Activated CD4-positive, alpha-beta T cell treated with anti-CD3 and anti-CD28 coated beads, Interleukin-2, amount 50 U/mL, for 4 hours (primary cell): ENCODE results near the gene CASS4.
"Not testable (repeated sequence)": the region's sequence is repeated elsewhere in the genome, so short reads cannot be mapped to it uniquely, and the experiment has no call there.

Experiments used
- DNase-seq, 2 experiments: peaks; one replicate each; pipeline ENCODE4 v3.0.0-alpha.2; 2020

The CASS4 gene, protein sequence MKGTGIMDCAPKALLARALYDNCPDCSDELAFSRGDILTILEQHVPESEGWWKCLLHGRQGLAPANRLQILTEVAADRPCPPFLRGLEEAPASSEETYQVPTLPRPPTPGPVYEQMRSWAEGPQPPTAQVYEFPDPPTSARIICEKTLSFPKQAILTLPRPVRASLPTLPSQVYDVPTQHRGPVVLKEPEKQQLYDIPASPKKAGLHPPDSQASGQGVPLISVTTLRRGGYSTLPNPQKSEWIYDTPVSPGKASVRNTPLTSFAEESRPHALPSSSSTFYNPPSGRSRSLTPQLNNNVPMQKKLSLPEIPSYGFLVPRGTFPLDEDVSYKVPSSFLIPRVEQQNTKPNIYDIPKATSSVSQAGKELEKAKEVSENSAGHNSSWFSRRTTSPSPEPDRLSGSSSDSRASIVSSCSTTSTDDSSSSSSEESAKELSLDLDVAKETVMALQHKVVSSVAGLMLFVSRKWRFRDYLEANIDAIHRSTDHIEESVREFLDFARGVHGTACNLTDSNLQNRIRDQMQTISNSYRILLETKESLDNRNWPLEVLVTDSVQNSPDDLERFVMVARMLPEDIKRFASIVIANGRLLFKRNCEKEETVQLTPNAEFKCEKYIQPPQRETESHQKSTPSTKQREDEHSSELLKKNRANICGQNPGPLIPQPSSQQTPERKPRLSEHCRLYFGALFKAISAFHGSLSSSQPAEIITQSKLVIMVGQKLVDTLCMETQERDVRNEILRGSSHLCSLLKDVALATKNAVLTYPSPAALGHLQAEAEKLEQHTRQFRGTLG

DNA sequence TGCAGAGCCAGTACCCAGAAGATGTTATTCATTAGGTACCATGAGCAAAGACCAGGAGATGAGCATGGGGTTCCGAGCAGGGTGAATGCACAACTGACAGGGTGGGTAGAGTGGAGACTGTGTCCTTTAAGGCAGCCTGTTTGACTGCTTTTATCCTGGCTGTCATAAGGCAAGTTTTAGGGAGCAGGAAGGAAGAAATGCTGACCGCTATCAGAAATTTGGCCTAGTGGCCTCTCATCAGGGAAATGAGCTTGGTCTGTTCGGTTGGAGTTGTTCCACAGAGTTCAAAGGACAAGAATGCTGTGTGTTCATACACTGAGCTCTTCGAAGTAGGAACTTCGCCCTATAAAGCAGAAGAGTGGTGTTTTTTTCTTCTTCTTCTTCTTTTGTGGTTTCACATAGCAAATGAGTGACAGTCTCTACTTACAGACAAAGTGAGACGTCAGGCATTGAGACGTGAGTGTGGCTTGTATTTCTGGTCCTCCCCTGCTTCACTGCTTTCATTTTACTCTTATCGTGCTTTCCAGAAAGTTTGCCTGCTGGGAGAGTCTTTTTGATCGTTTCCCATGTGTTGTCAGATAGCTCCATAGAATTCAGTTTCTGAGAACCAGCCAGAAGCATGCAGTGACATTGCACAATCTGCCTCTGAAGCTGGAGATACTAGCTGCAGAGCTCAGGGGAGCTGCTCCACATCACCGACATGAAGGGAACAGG is at the start of gene CASS4:
Gene CASS4, plus strand, starts transcription at position 502 of the 714 bp plus-strand sequence. Its CDS starts 199 bp downstream, at position 701.
- DNase-seq: no peak

DNA sequence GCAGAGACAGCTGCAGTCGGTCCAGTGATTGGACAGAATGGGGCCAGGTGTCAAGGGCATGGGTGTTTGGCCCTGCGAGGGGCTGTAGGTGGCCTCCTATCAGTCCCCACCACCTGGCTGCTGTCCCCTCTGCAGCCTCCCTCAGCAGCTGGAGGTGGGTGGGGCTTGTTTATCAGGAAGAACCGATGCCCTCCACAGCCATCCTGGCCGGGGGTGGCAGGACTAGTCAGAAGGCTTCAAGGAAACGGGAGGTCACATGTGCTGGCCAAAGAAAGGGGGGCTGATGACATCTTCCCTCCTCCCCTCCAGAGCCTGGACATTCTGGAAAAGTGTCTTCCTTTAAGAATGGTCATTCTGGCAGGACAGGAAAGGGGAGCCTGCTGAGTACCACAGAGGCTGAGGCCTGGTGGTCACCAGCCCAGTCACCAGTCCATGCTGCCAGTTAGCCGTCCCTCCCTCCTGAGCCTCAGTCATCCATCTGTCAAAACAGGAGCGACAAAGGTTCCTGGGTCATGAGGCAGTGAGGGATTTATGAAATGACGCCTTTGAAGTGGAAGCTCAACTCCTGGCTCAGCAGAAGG is 49.1 kb upstream of the CASS4 start:
- DNase-seq: no peak

DNA sequence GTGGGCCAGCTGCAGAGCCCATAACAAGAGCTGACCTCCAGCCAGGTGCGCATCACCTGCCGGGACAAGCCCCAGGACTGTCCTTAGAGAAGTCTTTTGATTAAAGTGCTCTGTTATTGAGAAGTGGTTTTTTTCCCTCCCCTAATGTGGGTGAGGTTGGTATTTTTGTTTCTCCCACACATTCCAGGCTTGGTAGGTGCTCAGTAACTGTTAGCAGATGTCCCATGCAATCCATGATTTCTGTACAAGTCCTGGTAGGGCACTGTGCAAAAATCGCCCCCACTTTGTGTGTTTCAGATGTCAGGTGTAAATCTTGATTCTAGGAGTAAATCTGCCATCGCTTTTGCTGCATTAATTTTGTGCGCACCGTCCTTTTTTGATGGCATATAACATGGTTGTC is 48.6 kb upstream of the CASS4 start:
- DNase-seq: no peak

DNA sequence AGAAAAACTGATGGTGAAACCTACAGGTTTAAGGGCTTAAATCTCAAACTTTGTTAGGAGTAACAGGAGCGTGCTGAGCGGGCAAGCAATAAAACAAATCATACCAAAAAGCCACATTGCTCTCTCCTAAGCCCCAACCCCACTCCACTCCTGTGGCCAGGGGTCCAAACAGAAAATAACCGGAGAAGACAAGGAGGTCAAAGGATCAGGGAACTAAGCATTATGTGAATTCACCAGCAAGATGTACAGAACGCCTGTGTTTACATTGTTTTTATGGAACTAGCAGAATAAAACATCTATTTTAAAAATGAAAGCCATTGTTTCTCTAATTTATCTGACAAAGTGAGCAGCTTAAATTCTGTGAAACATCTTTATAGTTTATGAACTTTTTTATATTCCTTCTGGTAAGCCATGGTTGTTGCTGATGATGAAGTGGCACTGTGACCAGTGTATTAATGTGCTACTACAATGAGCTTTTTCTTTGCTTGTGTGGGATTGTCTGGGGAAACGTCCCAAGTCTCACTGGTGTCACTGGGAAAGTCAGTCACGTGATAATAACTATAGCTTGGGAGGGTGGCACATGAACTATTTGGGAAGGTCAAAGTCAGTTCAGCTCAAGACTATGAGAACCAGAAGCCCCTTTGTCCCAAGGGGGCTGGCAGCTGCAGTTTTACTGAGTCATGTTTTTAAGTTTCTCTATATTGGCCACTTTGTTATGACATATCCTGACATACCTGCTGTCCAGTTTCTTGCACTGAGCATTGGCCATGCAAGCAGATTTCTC is 43.5 kb upstream of the CASS4 start:
- no peak for DNase-seq

DNA sequence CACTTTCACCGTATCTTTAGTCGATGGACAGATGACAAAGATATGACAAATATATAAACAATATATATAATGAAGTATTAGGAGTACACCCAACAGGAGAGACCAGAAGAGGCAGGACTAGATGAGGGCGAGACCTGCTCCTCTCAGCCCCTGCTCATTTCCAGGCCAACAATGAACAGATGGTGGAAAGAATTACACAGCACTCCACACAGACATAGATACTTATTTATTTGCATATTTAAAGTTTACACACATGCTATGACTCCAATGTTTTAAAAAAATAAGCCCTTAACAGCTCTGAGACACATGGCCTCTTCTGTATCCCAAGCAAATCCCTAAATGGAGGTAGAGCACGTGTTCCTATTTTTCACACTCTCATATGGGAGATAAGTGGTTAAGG is 42.9 kb upstream of the CASS4 start:
- no peak for DNase-seq

DNA sequence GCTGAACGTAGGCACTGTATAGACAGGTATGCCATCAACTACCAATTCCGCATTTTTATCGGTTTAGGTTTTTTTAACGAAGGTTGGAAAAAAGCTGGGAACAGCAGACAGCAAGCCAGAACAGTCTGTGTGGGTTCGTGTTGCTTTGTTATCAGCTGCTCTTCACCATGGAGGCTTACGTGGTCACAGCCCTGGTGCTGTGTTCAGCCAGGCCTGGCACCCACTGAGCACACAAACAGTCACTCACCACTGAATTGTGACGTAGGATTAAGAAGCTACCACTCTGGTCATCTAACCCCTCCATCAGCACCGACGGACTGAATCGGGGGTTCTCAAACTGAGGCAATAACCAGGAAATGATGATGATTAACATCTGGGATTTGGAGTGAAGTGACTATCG is 40.1 kb upstream of the CASS4 start:
- no peak for DNase-seq

DNA sequence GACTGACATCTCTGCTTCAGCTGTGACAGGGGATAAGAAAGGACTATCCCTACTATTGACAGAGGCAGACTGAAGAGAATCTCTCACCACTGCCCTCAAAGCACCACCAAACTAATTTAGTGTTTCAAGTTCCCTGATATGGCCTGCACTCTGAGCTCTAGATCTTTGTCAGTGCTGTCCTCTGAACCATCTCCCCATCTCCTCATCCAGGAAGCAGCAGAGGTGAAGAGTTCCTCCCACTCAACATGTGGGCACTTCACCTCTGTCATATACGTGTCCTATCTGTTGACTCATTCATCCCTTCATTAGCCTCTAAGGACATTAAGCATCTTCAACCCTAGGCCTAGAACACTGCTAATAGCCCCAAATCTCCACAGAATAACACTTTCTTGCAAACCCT is 39.2 kb upstream of the CASS4 start:
- no peak for DNase-seq

DNA sequence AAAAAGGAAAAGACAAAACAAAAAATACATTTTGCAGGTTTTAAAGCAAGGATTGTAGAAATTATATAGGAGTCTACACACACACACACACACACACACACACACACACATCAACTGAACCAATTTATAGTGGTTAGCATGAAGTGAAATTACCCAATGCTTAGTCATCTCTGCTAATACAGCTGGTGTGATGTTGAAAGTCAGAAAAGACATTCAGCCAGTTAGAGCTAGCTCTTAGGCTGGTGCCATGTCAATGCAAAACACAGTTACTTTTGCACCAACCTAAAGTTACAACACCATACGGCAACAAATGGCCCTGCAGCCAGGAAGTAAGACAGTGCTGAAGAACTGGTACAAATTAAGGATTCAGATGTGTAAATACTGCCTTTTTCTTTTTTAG is 38.1 kb upstream of the CASS4 start:
- DNase-seq: no peak

DNA sequence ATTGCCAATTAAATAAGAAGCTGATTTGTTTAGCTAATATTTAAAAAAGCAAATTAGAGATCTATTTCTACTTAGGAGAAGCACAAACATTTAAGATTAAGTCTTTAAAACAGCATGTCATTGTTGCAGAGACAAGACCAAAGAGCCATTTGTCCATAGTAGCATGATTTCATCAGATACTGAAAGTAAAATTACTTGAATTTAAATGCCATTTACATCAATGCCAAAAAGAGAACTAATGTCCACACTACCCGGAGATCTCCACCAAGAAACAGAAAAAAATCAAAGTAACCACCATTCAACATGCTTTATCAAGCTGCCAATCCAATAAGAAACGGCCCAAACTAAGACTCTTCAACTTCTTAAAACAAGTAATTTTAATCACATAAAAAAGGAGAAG is 35.7 kb upstream of the CASS4 start:
- DNase-seq: no peak

DNA sequence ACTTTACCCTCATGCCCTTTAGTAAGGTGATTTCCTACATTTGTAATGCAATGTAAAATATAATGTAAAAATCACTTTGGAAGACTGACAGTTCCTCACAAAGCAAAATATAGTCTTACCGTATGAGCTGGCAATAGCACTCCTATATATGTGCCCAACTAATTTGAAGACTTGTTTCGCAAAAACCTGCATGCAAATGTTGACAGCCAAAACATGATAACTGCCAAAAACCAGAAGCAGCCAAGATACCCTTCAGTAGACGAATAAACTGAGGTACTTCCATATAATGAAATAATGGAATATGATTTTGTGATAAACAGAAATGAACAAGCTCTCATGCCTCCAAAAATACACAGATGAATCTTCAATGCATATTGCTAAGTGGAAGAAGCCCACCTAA is 33.7 kb upstream of the CASS4 start:
- no peak for DNase-seq

DNA sequence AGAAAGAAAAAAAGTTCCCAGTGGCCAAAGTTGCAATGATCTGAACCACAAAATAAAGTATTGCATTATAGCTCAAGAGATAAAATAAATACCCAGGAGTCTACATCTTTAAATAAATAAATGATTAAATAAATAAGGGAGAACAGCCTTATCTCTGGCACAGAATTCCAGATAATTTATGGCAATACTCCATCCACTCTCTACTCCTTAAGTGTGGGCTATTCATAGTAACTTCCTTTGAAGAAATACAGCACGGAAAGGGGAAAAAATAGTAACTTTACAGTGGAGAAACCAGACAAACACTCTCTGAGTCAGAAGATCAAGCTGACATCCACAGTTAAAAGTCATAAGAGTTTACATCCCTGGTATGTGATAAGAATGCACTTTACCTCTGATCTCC is 31.7 kb upstream of the CASS4 start:
- DNase-seq: no peak

DNA sequence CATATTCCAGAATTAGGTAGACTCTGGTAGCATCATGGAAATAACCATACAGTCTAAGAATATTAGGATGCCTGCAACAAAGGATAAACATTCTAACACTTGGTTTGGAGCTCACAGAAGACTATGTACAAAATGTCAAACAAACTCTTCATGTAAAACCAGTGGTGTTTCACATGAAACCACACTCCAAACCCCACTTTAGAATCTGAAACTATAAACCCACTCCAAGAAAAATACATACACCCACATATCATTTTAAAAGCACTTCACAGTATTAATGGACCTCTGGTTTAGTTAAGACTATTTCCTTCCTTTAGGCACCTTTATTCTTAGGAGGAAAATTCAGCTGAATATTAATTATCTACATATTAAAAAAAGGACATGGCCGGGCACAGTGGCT is 30.6 kb upstream of the CASS4 start:
- no peak for DNase-seq

DNA sequence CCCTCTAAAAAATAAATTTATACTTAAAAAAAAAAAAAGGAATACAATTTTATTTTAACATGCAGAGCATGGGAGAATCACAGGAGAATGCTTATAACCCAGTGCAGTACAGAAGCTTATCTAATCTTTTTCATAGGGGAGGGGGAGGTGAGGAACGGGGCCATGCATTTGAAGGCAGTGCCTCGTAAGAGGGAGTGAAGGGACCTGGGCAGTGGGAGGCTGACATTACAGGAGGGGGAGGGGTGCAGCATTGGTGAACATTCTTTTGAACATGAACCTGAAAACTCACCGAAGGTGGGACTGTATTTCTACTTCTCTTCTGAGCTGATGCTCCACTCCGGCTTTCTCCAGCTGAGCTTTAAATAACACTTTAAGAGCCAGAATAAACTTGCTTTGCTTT is 29.4 kb upstream of the CASS4 start:
- no peak for DNase-seq

DNA sequence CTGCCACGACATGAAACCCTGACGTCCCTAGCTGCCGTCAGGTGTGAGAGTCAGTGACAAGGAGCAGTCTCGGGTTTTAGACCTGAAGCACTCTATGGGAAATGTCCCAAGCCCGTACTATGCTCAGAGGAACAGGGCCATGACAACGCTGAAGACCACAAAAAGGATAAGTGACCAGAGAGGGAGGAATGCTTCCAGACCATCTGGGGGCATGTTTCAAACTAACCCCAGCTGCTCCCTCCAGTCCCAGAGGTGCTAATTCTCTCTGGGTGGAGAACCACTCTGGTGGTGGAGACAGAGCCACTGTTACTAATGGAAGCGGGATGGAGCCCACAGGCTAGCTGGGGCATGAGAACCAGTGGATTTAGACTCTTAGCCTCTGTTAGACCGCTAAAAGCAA is 28.7 kb upstream of the CASS4 start:
- DNase-seq: no peak

DNA sequence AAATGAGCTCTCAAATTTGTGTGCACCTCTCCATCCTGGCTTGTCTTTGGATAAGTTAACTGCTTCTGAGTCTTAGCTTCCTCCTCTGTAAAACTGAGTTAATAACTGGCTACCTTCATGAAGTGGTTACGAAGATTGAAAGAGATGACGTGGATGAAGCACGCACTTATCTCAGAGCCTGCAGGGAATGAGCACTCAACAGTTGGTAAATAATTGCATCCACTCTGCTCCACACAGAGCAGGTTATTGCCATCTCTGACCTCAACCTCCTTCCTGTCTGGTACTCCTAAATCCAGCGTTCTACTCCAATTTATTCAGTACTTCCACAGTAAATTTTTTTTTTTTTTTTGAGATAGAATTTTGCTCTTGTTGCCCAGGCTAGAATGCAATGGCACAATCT is 26.9 kb upstream of the CASS4 start:
- DNase-seq: no peak

DNA sequence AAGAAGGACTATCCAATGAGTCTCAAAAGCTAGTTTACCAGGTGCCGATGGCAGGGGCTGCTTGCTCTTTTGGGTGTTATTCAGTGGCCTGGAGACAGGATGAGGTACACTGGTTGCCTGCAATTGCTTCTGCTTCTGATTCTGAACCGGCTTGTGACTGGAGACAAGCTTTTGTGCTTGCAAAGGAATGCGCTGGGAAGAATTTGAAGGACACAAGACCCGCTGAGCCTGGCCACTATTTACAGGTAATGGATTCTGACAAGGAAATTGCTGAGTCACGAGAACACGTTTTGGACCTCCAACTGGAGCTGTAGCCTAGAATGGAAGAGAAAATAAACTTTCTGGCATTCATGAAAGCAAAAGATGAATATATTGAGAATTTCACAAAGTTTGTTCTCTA is 25.8 kb upstream of the CASS4 start:
- no peak for DNase-seq

DNA sequence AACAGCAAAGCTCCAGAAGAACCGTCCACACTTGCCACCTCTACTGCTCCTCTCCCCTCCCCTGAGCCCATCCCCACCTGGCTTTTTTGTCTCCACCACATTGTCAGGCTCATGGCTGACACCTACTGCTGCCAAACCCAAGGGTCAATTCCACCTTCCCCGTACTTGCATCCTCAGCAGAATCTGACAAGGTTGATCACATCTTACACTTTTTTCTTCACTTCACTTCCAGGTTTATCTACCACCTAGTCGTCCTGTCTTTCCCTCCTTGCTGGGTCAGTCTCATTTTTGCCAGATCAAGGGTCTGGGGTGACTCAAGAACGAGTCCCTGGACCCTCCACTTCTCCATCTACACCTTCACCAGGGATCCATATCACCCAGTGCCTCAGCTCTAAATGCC is 23.2 kb upstream of the CASS4 start:
- no peak for DNase-seq

DNA sequence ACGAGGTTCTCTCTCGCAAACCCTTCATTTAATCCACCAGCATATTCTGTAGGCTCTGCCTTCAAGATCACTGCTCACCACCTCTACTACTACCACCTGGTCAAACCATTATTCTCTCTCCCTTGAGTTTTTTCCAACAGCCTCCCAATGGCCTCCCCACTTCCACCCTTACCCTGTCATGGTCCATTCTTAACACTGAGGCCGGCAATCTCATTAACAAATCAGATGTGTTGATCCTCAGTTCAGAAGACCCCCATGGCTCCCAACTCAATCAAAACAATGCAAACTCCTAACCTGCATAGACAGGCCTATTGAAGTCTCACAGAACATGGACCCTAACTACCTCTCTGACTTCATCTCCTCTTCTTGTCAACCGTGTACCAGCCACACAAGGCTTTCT is 22.3 kb upstream of the CASS4 start:
- DNase-seq: no peak

DNA sequence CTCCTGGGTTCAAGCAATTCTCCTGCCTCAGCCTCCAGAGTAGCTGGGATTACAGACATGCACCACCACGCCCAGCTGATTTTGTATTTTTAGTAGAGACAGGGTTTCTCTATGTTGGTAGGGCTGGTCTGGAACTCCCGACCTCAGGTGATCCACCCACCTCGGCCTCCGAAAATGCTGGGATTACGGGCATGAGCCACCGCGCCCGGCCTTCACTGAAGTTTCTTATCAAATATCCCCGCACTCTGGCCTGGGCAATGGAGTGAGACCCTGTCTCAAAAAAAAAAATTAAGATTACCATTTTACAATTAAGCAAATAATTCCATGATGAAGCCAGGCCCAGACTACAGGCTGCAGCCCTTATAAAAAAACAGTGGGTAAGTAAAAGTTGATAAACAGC is 21.7 kb upstream of the CASS4 start:
- DNase-seq: not testable (repeated sequence)

DNA sequence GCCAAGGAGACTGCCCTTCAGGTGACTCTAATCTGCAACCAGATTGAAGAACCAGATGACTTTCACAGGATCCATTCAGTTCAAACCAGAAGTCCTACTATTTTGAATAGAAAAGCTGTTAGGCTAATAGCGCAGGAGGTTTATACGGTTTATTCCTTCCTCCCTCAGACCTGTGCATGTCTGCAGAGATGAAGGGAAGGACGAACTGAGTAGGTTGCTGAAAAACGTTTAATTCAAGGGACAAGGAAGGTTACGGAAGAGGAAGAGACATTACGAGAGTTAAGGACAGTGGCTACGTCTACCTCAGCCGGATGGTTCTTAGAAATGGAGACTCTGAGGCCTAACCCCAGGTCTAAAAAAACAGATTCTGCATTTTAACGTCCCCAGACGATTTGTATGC is 21.0 kb upstream of the CASS4 start:
- DNase-seq: no peak

DNA sequence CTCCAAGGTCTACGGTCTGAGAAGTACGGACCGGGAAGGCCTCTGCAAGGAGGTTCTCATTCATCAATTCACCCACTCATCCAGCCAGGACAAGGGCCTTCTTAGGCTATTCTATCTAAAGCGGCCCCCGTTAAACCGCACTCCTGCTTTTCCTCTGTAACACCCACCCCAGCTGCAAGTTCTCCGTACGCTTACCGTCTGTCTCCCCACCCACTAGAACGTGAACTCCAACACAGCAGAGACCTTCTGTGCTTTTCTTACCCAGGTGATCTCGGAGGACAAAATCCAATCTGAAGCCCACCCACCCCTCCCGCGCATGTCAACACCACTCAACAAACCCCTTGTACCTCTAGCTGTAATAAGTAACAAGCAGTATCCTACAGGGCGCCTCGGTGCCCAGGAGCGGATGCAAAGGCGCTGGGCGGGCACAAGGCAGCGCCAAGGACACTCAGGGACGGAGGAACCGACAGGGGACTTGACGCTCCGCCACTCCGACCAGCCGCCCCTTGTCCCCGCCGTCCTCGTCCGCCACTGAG is 20.4 kb upstream of the CASS4 start:
- no peak for DNase-seq

DNA sequence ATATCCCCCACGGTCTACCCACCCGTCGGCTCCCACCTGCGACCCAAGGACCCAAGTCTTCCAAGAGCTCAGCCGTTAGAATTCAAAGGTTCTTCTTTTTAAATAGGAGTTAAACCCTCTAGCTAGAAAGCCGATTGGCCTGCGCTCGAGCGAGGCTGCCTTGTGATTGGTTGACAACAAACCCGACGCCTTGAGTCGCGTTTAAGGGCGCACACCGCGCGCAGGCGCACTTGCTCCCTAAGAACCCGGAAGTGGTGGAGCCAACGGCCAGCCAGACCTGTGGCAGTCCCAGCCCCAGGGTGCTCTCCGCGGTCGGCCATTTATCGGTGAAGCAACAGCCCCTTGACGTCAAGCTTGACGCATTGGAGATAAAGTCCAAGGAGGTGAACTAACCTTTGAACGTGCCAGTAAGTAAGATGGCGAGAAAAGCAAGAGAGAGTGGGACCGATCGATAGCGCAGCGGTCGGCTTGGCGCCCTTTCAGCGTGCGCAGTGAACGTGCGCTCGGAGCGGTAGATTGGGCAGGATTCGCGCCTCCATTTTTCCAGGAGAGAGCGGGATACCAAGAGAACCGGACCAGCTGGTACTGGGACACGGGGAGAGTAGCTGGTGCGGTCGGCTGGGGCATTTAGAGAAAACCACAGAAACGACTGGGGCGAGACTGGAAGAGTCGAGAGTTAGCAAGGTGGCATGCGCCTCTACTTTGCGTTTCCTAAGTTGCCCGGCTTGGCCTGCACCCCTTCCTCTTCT is 19.8 kb upstream of the CASS4 start, which contains the start of the genes AURKA and CSTF1:
Gene AURKA, minus strand, starts transcription at position 84 of the 749 bp plus-strand sequence. CDS start 4,018 bp downstream, outside the sequence.
Gene CSTF1, plus strand, starts transcription at position 514 of the 749 bp plus-strand sequence. CDS start 2,908 bp downstream, outside the sequence.
- DNase-seq: peak; percentile 99
